Chondrocyte (in vitro differentiated cells): ENCODE data around the gene JARID2. TPM values are rescaled to one million over a fixed set of nuclear protein-coding genes. Genes with fewer than 3 reads are reported as not detected.

ENCODE experiments used
- DNase-seq: peaks from one replicate; pipeline ENCODE4 v3.0.0; 2021; ENCODE audit warnings: mixed read lengths, low spot score
- H3K27ac Mint-ChIP-seq: one replicate; pipeline ENCODE4 v1.8.0; 2021; ENCODE audit warnings: mild to moderate bottlenecking, moderate library complexity, mixed read lengths; ENCODE audit not compliant: unreplicated experiment
- H3K27me3 Mint-ChIP-seq: 2 replicates; pipeline ENCODE4 v1.8.0; 2021; ENCODE audit warnings: low read depth, mixed read lengths
- H3K36me3 Mint-ChIP-seq: 2 replicates; pipeline ENCODE4 v1.8.0; 2021; ENCODE audit warnings: low read depth, mixed read lengths
- H3K4me1 Mint-ChIP-seq: 2 replicates; pipeline ENCODE4 v1.8.0; 2021; ENCODE audit warnings: low read depth, mild to moderate bottlenecking, mixed read lengths
- H3K4me3 Mint-ChIP-seq: one replicate; pipeline ENCODE4 v1.8.0; 2021; ENCODE audit warnings: mild to moderate bottlenecking, moderate library complexity, mixed read lengths; ENCODE audit not compliant: unreplicated experiment
- H3K9me3 Mint-ChIP-seq: 2 replicates; pipeline ENCODE4 v1.8.0; 2021; ENCODE audit warnings: low read depth, mixed read lengths
- total RNA-seq: library from RNA; stranded (reverse); gene quantifications from 3 replicates; pipeline ENCODE4 v1.2.1, GENCODE V29; 2021
- TF ChIP-seq, protein P1 (sequence below): fragments of 200-600 bp; sonication (generic); IDR thresholded peaks from 2 replicates; pipeline ENCODE4 v1.5.0; 2021; ENCODE audit warnings: antibody characterized with exemption, mild to moderate bottlenecking, moderate library complexity

Gene JARID2
- total RNA-seq, 1 donor from 2014 or later, result 9.9 TPM

DNA sequence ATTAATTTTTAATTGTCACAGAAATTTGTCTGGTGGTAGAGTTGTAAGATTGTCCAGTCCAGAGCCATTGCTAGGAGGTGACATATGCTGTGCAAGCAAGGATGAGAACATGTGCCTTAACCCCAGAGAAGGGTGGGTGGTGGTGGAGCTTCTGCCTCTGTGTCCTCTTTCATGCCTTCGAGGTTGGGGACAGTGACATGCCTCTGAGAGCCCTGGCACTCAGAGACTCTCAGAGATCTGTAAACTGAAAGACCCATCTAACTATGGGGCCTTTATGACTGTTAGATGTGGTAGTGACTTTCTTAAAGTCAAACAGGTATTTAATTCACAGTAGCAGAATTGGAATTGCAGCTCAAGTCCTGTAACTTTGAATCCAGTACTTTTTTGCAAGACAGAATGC lies 132.4 kb downstream of the JARID2 start:
- Mint-ChIP-seq H3K4me3 (no peak overlapping the region), H3K27ac (no peak overlapping the region)
- DNase-seq, result no peak

GRCh38 chr6:15378866-15379265 lies 133.0 kb downstream of the JARID2 start:
- no peak overlapping the region for H3K4me3 Mint-ChIP-seq
- DNase-seq, result no peak
- H3K4me1 Mint-ChIP-seq, result peaks cover 10% of the 10 kb centered on the region
- TF ChIP-seq, protein P1, sequence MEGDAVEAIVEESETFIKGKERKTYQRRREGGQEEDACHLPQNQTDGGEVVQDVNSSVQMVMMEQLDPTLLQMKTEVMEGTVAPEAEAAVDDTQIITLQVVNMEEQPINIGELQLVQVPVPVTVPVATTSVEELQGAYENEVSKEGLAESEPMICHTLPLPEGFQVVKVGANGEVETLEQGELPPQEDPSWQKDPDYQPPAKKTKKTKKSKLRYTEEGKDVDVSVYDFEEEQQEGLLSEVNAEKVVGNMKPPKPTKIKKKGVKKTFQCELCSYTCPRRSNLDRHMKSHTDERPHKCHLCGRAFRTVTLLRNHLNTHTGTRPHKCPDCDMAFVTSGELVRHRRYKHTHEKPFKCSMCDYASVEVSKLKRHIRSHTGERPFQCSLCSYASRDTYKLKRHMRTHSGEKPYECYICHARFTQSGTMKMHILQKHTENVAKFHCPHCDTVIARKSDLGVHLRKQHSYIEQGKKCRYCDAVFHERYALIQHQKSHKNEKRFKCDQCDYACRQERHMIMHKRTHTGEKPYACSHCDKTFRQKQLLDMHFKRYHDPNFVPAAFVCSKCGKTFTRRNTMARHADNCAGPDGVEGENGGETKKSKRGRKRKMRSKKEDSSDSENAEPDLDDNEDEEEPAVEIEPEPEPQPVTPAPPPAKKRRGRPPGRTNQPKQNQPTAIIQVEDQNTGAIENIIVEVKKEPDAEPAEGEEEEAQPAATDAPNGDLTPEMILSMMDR, result no peak
- no peaks in the 10 kb centered on the region for H3K9me3 Mint-ChIP-seq
- no peaks in the 10 kb centered on the region for H3K27me3 Mint-ChIP-seq
- H3K27ac Mint-ChIP-seq, result no peak overlapping the region
- H3K36me3 Mint-ChIP-seq, result no peaks in the 10 kb centered on the region

More for the DNA sequence above, 132.4 kb downstream of the JARID2 start:
- H3K27me3 Mint-ChIP-seq, result no peaks in the 10 kb centered on the region
- H3K4me1 Mint-ChIP-seq, result peaks cover 10% of the 10 kb centered on the region
- H3K9me3 Mint-ChIP-seq, result no peaks in the 10 kb centered on the region
- no peaks in the 10 kb centered on the region for H3K36me3 Mint-ChIP-seq
- TF ChIP-seq, protein P1, result no peak

- peaks cover 9% of the 10 kb centered on the region for H3K4me1 Mint-ChIP-seq
Observed at GRCh38 chr6:15380351-15380750, 134.5 kb downstream of the JARID2 start.

DNA sequence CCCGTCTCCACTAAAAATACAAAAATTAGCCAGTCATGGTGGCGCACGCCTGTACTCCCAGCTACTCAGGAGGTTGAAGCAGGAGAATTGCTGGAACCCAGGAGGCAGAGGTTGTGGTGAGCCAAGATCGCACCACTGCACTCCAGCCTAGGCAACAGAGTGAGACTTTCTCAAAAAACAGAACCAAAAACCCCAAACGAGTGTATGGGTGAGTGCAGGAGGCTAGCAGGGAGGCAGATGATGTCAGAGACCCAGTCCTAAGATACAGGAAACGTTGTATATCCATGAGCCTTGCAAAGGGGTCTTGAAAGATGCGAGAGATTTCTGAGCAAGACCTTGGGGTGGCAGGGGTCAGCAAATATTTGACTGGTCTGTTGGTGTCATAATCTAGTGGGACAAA lies 136.2 kb downstream of the JARID2 start:
- Mint-ChIP-seq H3K27ac (no peak overlapping the region), H3K36me3 (no peaks in the 10 kb centered on the region), H3K4me3 (no peak overlapping the region), H3K4me1 (no peaks in the 10 kb centered on the region), H3K27me3 (no peaks in the 10 kb centered on the region), H3K9me3 (no peaks in the 10 kb centered on the region)
- TF ChIP-seq, protein P1, result no peak
- no peak for DNase-seq

More at GRCh38 chr6:15380351-15380750, 134.5 kb downstream of the JARID2 start:
- Mint-ChIP-seq H3K4me3 (no peak overlapping the region), H3K36me3 (no peaks in the 10 kb centered on the region), H3K27ac (no peak overlapping the region), H3K9me3 (no peaks in the 10 kb centered on the region), H3K27me3 (no peaks in the 10 kb centered on the region)
- no peak for DNase-seq
- TF ChIP-seq, protein P1, result no peak

- no peak overlapping the region for H3K27ac Mint-ChIP-seq
Observed at GRCh38 chr6:15382712-15383111, 136.8 kb downstream of the JARID2 start.

More at GRCh38 chr6:15382712-15383111, 136.8 kb downstream of the JARID2 start:
- Mint-ChIP-seq H3K4me3 (no peak overlapping the region), H3K4me1 (no peaks in the 10 kb centered on the region), H3K27me3 (no peaks in the 10 kb centered on the region), H3K9me3 (no peaks in the 10 kb centered on the region), H3K36me3 (no peaks in the 10 kb centered on the region)
- TF ChIP-seq, protein P1, result no peak
- no peak for DNase-seq
